B cell (primary cell): Measurements from ENCODE around the gene XYLT1.

ENCODE experiments used
- CTCF ChIP-seq: fragments of 200-600 bp; IDR thresholded peaks from one replicate; pipeline ENCODE4 v1.8.0; 2022; ENCODE audit warnings: antibody characterized with exemption, mild to moderate bottlenecking
- EZH2 ChIP-seq: IDR thresholded peaks from 2 replicates; pipeline ENCODE4 v1.6.1; 2012; ENCODE audit warnings: borderline replicate concordance, low read depth, mild to moderate bottlenecking, moderate library complexity, low read length; ENCODE audit not compliant: insufficient read depth, poor library complexity, severe bottlenecking

- TF ChIP-seq CTCF (no peak), EZH2 (no peak)
Measured at GRCh38 chr16:17203424-17203823, 267.3 kb downstream of the XYLT1 start.
